Nephron progenitor cell (in vitro differentiated cells): Measurements from ENCODE around the gene BPIFB4.

ENCODE experiments used
- DNase-seq: peaks from one replicate; pipeline ENCODE4 v3.0.0; 2021
- H3K27ac Mint-ChIP-seq: 2 replicates; pipeline ENCODE4 v1.8.0; 2021; ENCODE audit warnings: mild to moderate bottlenecking, moderate library complexity, mixed read lengths
- H3K27me3 Mint-ChIP-seq: 2 replicates; pipeline ENCODE4 v1.8.0; 2021; ENCODE audit warnings: mild to moderate bottlenecking, low read depth, mixed read lengths; ENCODE audit not compliant: poor library complexity
- H3K36me3 Mint-ChIP-seq: 2 replicates; pipeline ENCODE4 v1.8.0; 2021; ENCODE audit warnings: low read depth, mixed read lengths
- H3K4me1 Mint-ChIP-seq: 2 replicates; pipeline ENCODE4 v1.8.0; 2021; ENCODE audit warnings: mixed read lengths
- H3K4me3 Mint-ChIP-seq: 2 replicates; pipeline ENCODE4 v1.8.0; 2021; ENCODE audit warnings: mild to moderate bottlenecking, moderate library complexity, mixed read lengths
- H3K9me3 Mint-ChIP-seq: 2 replicates; pipeline ENCODE4 v1.8.0; 2021; ENCODE audit warnings: mild to moderate bottlenecking, moderate library complexity, mixed read lengths
- TF ChIP-seq, protein P1 (sequence below): fragments of 200-600 bp; sonication (generic); IDR thresholded peaks from 2 replicates; pipeline ENCODE4 v1.5.0; 2021; ENCODE audit warnings: antibody characterized with exemption

Gene BPIFB4

DNA sequence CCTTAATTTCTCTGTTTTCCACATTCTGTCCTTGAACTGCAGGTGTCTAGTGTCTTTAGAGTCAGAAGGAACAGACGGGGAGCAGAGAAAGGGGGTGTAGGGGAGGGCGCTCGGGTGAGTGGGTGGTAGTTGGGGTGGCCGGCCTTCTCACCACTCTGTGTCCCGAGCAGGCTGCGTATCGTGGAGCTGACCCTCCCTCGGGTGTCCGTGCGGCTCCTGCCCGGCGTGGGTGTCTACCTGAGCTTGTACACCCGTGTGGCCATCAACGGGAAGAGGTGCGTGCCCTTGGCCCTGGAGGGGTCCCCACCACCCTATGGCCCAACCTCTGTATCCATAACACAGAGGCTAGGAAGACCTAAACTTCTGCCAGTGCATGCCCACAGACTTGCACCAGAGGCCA lies 5.3 kb downstream of the BPIFB4 start:
- no peak overlapping the region for H3K27ac Mint-ChIP-seq
- no peaks in the 10 kb centered on the region for H3K9me3 Mint-ChIP-seq
- no peak for DNase-seq
- H3K36me3 Mint-ChIP-seq, result no peaks in the 10 kb centered on the region
- peaks cover 31% of the 10 kb centered on the region for H3K27me3 Mint-ChIP-seq
- H3K4me1 Mint-ChIP-seq, result no peaks in the 10 kb centered on the region
- H3K4me3 Mint-ChIP-seq, result no peak overlapping the region
- TF ChIP-seq, protein P1, sequence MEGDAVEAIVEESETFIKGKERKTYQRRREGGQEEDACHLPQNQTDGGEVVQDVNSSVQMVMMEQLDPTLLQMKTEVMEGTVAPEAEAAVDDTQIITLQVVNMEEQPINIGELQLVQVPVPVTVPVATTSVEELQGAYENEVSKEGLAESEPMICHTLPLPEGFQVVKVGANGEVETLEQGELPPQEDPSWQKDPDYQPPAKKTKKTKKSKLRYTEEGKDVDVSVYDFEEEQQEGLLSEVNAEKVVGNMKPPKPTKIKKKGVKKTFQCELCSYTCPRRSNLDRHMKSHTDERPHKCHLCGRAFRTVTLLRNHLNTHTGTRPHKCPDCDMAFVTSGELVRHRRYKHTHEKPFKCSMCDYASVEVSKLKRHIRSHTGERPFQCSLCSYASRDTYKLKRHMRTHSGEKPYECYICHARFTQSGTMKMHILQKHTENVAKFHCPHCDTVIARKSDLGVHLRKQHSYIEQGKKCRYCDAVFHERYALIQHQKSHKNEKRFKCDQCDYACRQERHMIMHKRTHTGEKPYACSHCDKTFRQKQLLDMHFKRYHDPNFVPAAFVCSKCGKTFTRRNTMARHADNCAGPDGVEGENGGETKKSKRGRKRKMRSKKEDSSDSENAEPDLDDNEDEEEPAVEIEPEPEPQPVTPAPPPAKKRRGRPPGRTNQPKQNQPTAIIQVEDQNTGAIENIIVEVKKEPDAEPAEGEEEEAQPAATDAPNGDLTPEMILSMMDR, result no peak

DNA sequence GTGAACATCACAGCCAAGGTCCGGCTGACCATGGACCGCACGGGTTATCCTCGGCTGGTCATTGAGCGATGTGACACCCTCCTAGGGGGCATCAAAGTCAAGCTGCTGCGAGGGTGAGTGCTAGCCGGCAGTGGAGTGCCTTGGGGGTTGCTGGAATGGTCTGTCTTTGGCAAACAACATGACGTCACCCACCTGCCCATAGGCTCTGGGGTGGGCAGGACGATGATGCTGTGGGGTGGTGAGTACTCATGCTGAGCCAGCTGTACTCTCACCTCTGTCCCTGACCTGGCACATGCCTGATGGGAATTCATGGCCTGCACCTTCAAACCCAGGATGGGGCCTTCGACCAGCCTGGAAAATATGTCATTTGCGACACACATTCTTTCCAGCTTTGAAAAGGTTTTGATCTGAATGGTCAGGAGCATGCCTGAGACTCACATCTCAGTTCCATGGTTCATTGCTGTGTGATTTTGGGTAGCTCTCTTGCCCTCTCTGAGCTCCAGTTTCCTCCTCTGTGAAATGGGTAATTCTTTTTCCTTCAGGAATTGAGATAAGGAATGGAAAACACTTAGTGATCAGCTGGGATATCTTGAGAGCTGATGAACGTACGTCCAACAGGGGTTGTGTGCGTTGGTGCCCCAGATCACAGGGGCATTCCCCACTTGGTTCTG lies 6.7 kb downstream of the BPIFB4 start:
- H3K4me3 Mint-ChIP-seq, result no peak overlapping the region
- no peak for DNase-seq
- peaks cover 34% of the 10 kb centered on the region for H3K27me3 Mint-ChIP-seq
- H3K4me1 Mint-ChIP-seq, result no peaks in the 10 kb centered on the region
- no peak overlapping the region for H3K27ac Mint-ChIP-seq
- no peaks in the 10 kb centered on the region for H3K9me3 Mint-ChIP-seq
- TF ChIP-seq, protein P1, result no peak
- H3K36me3 Mint-ChIP-seq, result no peaks in the 10 kb centered on the region

DNA sequence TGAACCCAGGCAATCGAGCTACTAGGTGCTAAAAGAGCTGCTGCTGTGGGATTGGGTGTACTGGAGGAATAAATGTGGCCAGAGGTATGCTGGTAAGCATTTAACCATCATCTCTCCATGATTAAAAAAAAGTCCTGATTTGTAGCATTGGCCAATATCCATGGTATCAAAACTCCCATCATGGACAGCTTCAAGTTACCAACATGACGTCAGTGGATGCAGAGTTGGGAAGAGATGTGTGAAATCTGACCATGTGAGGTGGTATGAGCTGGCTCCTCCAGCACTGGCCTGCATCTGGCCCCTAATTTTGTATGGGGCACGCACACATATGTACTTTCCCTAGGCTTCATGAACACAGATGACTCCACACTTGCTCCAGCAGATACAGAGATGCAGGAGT lies 11.7 kb downstream of the BPIFB4 start:
- Mint-ChIP-seq H3K9me3 (no peaks in the 10 kb centered on the region), H3K36me3 (no peaks in the 10 kb centered on the region), H3K4me1 (no peaks in the 10 kb centered on the region), H3K27ac (no peak overlapping the region), H3K4me3 (no peak overlapping the region), H3K27me3 (peaks cover 40% of the 10 kb centered on the region)
- TF ChIP-seq, protein P1, result no peak
- no peak for DNase-seq

DNA sequence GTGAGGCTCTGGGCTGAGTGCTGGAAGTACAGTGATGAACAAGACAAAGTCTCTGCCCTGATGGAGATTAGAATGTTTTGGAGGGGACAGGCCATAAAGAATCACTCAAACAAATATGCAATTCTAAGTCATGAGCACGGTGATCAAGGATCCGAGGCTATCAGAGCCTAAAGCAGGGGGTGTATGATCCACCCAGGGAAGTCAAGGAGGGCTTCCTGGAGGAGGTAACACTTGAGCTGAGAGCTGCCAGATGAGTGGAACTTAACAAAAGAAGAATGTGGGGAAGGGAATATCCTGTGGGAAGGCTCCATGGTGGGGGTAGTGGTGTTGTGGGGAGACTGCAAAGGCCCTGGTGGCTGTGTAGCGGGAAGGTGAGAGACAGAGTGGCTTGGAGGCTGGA lies 12.2 kb downstream of the BPIFB4 start:
- H3K36me3 Mint-ChIP-seq, result no peaks in the 10 kb centered on the region
- no peak overlapping the region for H3K4me3 Mint-ChIP-seq
- TF ChIP-seq, protein P1, result no peak
- H3K27me3 Mint-ChIP-seq, result peaks cover 43% of the 10 kb centered on the region
- H3K27ac Mint-ChIP-seq, result no peak overlapping the region
- no peaks in the 10 kb centered on the region for H3K4me1 Mint-ChIP-seq
- H3K9me3 Mint-ChIP-seq, result no peaks in the 10 kb centered on the region
- DNase-seq, result no peak

DNA sequence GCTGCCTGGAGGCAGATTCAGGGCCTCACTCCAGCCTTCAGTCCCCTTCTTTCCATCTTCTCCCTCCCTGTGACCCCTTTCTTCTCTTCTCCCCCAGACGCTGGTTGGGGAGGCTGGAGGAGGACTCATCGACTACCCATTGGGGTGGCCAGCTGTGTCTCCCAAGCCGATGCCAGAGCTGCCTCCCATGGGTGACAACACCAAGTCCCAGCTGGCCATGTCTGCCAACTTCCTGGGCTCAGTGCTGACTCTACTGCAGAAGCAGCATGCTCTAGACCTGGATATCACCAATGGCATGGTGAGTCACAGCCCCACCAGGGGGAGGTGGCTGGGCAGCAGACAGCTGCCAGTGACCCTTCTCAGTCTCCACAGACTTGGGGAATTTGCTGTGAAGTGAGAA lies 12.9 kb downstream of the BPIFB4 start:
- H3K36me3 Mint-ChIP-seq, result no peaks in the 10 kb centered on the region
- no peak overlapping the region for H3K4me3 Mint-ChIP-seq
- H3K9me3 Mint-ChIP-seq, result no peaks in the 10 kb centered on the region
- H3K27ac Mint-ChIP-seq, result no peak overlapping the region
- TF ChIP-seq, protein P1, result no peak
- H3K4me1 Mint-ChIP-seq, result no peaks in the 10 kb centered on the region
- H3K27me3 Mint-ChIP-seq, result peaks cover 43% of the 10 kb centered on the region
- DNase-seq, result no peak

DNA sequence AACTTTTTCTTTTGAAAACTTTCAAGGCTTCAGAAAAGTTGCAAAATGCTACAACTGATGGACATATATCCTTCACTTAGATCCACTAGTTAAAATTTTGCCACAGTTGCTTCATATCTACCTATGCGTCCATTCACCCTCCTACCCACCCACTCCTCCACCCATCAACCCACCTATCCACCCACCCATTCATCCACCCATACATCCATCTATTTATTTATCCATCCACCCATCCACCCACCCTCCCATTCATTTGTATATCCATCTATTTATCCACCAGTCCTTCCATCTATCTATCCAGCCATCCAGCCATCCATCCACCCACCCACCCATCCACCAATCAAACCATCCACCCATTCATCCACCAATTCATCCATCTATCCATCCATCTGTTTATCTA lies 13.6 kb downstream of the BPIFB4 start:
- Mint-ChIP-seq H3K27me3 (peaks cover 41% of the 10 kb centered on the region), H3K4me1 (no peaks in the 10 kb centered on the region)
- TF ChIP-seq, protein P1, result no peak

More for the DNA sequence above, 13.6 kb downstream of the BPIFB4 start:
- Mint-ChIP-seq H3K36me3 (no peaks in the 10 kb centered on the region), H3K27ac (no peak overlapping the region), H3K4me3 (no peak overlapping the region), H3K9me3 (no peaks in the 10 kb centered on the region)
- DNase-seq, result no peak
